SK-N-SH treated with all-trans-retinoic acid at 6 μM for 48 hours (cell line): ENCODE results near the gene LIFR.

ENCODE experiments used
- CSDC2 ChIP-seq: fragments of 250-450 bp; sonication (Bioruptor Pico); IDR thresholded peaks from 2 replicates; pipeline ENCODE4 v1.5.0; 2020; ENCODE audit warnings: mild to moderate bottlenecking, moderate library complexity
- ISL1 ChIP-seq: fragments of 250-450 bp; sonication (Bioruptor Pico); IDR thresholded peaks from 2 replicates; pipeline ENCODE4 v2.1.2; 2022; ENCODE audit warnings: mild to moderate bottlenecking, moderate library complexity
- TCF4 ChIP-seq: fragments of 250-450 bp; sonication (Bioruptor Pico); IDR thresholded peaks from 2 replicates; pipeline ENCODE4 v1.8.0; 2021; ENCODE audit warnings: mild to moderate bottlenecking, moderate library complexity, borderline replicate concordance
- ZC3H10 ChIP-seq: fragments of 250-450 bp; sonication (Bioruptor Pico); IDR thresholded peaks from 2 replicates; pipeline ENCODE4 v1.5.1; 2021; ENCODE audit warnings: mild to moderate bottlenecking, moderate library complexity
- ZFP3 ChIP-seq: fragments of 250-450 bp; sonication (Bioruptor Pico); IDR thresholded peaks from 2 replicates; pipeline ENCODE4 v1.5.0; 2020; ENCODE audit warnings: mild to moderate bottlenecking, moderate library complexity
- ZNF70 ChIP-seq: fragments of 450-650 bp; formaldehyde crosslinking; IDR thresholded peaks from 2 replicates; pipeline ENCODE4 v1.5.0; 2020; ENCODE audit warnings: mild to moderate bottlenecking, moderate library complexity
- TF ChIP-seq, protein P1 (sequence below): fragments of 250-450 bp; sonication (Bioruptor Pico); IDR thresholded peaks from 2 replicates; pipeline ENCODE4 v1.5.0; 2020; ENCODE audit warnings: mild to moderate bottlenecking, moderate library complexity
- TF ChIP-seq, protein P2 (sequence below): fragments of 250-450 bp; sonication (Bioruptor Pico); IDR thresholded peaks from 2 replicates; pipeline ENCODE4 v1.5.1; 2021; ENCODE audit warnings: mild to moderate bottlenecking, moderate library complexity
- TF ChIP-seq, protein P3 (sequence below): fragments of 250-450 bp; sonication (Bioruptor Pico); IDR thresholded peaks from 2 replicates; pipeline ENCODE4 v1.8.0; 2020; ENCODE audit warnings: mild to moderate bottlenecking, moderate library complexity, borderline replicate concordance
- TF ChIP-seq, protein P4 (sequence below): fragments of 250-450 bp; sonication (Bioruptor Pico); IDR thresholded peaks from 2 replicates; pipeline ENCODE4 v1.8.0; 2021; ENCODE audit warnings: low read depth, mild to moderate bottlenecking, moderate library complexity, borderline replicate concordance

DNA sequence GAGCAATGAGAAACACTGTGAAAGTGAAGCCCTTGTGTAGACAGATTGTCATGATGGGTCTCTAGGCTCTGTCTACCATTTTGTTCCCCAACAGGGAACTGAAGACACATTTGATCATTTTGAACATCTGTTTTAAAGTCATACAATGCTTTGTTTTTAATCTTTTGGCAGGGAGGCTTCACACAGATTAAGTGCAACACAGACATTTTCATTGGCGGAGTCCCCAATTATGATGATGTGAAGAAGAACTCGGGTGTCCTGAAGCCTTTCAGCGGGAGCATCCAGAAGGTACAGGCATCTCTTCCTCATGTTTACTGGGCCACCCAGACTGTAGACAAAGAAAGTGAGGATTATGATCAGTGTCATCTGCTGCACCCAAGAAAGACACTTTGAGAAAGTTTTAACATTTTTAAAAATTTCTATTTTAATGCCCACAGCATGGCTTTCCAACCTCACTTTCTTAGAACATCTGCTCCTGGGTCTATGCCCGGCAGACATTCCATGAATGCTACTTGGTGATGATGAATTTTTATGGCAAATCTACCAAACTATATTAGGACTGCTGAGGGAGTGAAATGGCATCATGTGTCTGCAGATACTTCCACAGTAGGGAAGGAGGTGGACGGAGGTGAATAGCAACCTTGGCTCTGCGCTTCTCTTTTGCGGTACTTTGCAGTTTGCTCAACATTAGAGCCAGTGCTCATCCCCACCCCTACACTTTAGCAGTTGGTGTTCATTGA lies 121.3 kb downstream of the LIFR start:
- TF ChIP-seq, protein P1, sequence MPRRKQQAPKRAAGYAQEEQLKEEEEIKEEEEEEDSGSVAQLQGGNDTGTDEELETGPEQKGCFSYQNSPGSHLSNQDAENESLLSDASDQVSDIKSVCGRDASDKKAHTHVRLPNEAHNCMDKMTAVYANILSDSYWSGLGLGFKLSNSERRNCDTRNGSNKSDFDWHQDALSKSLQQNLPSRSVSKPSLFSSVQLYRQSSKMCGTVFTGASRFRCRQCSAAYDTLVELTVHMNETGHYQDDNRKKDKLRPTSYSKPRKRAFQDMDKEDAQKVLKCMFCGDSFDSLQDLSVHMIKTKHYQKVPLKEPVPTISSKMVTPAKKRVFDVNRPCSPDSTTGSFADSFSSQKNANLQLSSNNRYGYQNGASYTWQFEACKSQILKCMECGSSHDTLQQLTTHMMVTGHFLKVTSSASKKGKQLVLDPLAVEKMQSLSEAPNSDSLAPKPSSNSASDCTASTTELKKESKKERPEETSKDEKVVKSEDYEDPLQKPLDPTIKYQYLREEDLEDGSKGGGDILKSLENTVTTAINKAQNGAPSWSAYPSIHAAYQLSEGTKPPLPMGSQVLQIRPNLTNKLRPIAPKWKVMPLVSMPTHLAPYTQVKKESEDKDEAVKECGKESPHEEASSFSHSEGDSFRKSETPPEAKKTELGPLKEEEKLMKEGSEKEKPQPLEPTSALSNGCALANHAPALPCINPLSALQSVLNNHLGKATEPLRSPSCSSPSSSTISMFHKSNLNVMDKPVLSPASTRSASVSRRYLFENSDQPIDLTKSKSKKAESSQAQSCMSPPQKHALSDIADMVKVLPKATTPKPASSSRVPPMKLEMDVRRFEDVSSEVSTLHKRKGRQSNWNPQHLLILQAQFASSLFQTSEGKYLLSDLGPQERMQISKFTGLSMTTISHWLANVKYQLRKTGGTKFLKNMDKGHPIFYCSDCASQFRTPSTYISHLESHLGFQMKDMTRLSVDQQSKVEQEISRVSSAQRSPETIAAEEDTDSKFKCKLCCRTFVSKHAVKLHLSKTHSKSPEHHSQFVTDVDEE: no peak
- TF ChIP-seq, protein P2, sequence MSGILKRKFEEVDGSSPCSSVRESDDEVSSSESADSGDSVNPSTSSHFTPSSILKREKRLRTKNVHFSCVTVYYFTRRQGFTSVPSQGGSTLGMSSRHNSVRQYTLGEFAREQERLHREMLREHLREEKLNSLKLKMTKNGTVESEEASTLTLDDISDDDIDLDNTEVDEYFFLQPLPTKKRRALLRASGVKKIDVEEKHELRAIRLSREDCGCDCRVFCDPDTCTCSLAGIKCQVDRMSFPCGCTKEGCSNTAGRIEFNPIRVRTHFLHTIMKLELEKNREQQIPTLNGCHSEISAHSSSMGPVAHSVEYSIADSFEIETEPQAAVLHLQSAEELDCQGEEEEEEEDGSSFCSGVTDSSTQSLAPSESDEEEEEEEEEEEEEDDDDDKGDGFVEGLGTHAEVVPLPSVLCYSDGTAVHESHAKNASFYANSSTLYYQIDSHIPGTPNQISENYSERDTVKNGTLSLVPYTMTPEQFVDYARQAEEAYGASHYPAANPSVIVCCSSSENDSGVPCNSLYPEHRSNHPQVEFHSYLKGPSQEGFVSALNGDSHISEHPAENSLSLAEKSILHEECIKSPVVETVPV (CRISPR knock-in tag): no peak
- TF ChIP-seq ISL1 (CRISPR knock-in tag): no peak
- no peak for TF ChIP-seq CSDC2 (CRISPR knock-in tag)
- TF ChIP-seq, protein P3, sequence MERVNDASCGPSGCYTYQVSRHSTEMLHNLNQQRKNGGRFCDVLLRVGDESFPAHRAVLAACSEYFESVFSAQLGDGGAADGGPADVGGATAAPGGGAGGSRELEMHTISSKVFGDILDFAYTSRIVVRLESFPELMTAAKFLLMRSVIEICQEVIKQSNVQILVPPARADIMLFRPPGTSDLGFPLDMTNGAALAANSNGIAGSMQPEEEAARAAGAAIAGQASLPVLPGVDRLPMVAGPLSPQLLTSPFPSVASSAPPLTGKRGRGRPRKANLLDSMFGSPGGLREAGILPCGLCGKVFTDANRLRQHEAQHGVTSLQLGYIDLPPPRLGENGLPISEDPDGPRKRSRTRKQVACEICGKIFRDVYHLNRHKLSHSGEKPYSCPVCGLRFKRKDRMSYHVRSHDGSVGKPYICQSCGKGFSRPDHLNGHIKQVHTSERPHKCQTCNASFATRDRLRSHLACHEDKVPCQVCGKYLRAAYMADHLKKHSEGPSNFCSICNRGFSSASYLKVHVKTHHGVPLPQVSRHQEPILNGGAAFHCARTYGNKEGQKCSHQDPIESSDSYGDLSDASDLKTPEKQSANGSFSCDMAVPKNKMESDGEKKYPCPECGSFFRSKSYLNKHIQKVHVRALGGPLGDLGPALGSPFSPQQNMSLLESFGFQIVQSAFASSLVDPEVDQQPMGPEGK (CRISPR knock-in tag): no peak
- TF ChIP-seq ZC3H10: no peak
- TF ChIP-seq, protein P4, sequence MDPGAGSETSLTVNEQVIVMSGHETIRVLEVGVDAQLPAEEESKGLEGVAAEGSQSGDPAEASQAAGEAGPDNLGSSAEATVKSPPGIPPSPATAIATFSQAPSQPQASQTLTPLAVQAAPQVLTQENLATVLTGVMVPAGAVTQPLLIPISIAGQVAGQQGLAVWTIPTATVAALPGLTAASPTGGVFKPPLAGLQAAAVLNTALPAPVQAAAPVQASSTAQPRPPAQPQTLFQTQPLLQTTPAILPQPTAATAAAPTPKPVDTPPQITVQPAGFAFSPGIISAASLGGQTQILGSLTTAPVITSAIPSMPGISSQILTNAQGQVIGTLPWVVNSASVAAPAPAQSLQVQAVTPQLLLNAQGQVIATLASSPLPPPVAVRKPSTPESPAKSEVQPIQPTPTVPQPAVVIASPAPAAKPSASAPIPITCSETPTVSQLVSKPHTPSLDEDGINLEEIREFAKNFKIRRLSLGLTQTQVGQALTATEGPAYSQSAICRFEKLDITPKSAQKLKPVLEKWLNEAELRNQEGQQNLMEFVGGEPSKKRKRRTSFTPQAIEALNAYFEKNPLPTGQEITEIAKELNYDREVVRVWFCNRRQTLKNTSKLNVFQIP: no peak
- TF ChIP-seq ZNF70 (CRISPR knock-in tag): no peak
- no peak for TF ChIP-seq ZFP3 (CRISPR knock-in tag)
- no peak for TF ChIP-seq TCF4 (CRISPR knock-in tag)
